Fibroblast of skin of right quadriceps (primary cell): ENCODE measurements around the gene ASPHD1.
"Not testable (repeated sequence)": the region's sequence is repeated elsewhere in the genome, so short reads cannot be mapped to it uniquely, and the experiment has no call there.

Source experiments
- DNase-seq: peaks from one replicate; pipeline ENCODE4 v3.0.0-alpha.2; 2013

ASPHD1 gene

DNA sequence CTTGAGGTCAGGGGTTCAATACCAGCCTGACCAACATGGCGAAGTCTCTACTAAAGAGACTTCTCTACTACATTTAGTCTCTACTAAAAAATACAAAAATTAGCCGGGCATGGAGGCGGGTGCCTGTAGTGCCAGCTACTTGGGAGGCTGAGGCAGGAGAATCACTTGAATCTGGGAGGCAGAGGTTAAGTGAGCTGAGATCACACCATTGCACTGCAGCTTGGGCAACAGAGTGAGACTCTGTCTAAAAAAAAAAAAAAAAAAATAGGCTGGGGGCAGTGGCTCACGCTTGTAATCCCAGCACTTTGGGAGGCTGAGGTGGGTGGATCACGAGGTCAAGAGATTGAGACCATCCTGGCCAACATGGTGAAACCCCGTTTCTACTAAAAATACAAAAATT, 9.6 kb downstream of the ASPHD1 start:
- DNase-seq: not testable (repeated sequence)

DNA sequence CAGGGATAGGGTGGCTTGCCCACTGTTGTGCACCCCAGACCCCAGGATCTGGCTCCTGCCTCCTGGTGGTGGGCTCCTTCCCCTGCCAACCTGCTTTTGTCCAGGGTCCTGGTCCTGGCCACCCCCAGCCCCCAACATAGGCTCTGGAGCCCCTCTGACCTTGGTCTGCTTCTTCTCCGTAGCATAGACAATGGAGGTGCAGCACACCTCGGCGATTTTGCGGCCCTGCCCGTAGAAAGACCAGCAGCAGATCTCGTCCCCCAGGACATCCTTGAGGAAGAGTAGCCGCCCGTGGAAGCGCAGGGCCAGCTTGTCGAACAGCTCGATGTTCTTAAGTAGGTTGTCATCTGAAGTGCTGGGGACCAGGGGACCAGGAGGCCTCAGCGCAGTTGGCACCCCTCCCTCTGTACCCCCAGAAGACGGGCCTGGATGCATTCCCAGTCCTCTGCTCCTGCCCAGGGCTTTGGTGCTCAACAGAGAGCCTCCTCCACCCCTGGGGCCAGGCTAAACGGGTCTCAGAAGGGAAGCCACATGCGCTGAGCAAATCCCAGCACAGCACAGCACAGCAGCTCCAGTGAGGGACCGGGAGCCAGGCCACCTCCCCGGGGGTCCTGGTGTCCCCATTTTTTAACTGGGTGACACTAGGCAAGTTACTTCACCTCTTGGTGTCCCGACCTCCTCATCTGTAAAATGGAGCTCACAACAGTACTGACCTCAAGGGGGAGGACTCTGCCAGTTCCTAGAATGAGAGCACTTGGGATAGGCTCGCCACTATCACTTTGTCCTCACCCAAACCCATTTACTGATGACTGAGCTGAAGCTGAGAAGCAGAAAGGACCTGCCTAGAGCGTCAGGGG, 10.8 kb downstream of the ASPHD1 start:
- no peak for DNase-seq

DNA sequence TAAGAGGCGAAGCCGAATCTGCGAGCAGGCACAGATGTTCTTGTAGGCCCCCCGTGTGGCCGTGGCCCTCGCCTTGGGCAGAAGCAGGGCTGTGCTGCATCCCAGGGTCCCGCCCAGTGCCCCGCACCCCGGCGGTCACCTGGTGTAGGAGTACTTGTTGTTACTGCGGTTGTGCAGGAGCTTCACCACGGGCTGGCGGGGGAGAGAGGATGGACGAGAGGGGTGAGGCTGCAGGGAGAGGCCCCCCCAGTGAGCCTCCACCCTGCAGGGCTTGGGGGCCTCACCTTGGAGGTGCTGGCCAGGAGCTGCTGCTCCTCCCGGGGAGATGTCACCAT, 11.4 kb downstream of the ASPHD1 start:
- no peak for DNase-seq

DNA sequence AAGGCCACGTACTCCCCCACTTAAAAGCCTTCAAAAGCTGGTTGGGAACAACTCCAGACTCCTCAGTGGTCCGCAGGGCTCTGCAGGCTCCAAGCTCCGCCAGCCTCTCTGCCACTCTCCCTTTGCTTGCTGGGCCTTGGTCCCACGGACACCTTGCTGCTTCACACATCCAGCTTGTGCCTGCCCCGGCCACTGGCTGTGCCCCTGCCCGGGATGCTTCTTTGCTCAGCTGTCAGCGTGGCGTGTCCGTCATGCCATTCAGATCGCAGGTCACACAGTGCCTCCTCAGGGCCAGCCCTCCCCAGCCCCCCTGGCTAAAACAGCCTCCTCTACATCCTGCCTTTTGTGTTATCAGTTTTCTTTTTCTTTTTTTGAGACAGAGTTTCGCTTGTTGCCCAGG, 11.8 kb downstream of the ASPHD1 start:
- no peak for DNase-seq

DNA sequence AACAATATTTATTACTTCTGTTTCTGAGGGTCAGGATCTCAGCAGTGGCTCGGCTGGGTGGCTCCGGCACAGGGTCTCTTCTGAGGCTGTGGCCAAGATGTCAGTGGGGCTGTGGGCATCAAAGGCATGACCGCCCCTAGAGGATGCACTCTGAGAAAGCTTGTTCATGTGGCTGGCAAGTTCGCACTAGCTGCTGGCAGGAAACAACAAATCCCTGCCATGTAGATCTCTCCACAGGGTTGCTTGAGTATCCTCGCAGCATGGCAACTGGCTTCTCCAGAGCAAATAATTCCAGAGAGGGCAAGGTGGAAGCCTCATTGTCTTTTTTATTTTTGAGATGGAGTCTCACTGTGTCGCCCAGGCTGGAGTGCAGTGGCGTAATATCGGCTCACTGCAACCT, 13.2 kb downstream of the ASPHD1 start:
- no peak for DNase-seq

DNA sequence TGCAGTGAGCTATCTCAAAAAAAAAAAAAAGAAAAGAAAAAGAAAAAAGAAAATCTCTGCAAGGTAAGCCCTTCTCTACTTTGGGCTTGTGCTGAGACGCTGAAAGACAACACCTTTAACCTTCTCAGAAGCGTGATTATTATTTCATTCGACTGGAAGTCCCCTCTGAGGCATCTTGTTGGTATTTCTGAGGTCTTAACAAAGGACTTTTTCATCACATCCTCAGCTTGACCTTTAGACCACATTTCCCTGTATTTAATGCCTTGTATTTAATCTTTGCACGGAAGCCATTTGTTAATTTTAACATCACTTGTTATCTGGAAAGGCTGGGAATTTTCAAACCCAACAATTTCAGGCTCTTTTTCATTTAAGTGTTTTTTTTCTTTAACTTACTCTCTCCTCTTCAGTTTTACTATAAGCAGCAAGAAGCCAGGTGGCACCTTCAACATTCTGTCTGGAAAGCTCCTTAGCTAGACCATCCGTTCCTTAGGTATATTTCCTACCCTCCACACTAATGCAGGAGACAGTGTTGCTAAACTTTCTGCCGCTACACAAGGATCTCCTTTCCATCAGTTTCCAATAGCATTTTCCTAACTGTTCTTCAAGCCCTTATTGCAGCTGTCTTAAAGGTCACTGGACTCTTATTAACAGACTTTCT, 15.4 kb downstream of the ASPHD1 start:
- DNase-seq: no peak

DNA sequence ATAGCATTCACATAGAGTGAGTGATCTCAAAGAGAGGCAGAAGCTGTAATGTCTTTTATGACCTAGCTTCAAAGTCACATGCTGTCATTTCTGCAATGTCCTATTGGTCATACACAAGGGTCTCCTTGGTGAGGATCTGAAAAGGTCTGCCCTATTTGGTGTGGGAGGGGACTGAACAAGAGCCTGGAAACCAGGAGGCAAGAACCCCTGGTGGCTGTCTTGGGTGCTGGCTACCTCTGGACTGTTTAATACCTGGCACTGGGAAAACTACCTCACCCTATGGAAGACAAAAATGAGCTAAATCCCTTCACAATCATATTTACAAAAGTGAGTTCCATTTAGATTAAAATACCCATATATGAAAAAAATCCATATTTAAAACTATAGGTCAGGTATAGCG, 16.7 kb downstream of the ASPHD1 start:
- no peak for DNase-seq

DNA sequence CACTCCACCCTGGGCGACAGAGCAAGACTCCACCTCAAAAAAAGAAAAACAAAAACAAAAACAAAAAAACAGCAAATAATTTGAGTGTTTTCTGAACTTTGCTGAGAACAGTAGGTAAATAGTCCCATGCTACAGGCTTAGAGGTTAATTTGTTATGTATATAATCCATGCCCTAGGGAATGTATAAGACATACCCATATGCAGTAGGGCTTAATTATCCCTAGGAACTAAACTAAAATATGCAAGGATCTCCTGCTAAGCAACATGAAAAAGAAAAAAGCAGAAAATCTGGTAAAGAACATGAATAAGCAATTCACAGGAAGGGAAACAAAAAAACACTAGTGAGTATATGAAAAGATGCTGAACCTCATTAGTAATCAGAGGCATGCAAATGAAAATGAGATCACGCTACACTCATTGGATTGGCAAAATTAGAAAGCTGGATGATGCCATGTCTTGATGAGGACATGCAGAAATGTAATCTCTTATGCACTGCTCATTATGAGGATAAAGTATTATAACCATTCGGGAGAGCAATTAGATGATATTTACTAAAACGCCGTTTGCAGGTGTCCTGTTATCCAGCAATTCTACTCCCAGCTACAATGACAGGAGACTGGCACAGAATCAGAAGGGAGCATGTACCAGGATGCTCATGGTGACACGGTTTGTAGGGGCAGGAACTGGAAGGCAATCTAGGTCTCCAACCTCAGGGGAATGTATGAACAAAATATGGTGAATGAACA, 20.2 kb downstream of the ASPHD1 start:
- DNase-seq: no peak

DNA sequence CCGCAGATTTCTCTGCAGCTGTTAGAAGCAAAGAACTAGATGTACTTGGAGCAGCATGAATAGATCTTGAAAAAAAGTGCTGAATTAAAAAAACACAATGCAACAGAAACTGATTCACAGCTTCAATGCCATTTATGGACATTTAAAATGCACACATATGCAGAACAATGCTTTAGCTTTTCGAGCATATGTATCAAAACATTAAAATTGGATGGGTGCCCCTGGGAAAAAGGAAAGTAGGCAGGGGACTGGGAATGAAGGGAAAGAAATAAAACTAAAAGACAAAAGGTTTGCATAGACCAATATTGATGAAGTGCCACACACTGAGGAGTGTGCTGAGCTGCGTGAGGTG, 20.7 kb downstream of the ASPHD1 start:
- no peak for DNase-seq

DNA sequence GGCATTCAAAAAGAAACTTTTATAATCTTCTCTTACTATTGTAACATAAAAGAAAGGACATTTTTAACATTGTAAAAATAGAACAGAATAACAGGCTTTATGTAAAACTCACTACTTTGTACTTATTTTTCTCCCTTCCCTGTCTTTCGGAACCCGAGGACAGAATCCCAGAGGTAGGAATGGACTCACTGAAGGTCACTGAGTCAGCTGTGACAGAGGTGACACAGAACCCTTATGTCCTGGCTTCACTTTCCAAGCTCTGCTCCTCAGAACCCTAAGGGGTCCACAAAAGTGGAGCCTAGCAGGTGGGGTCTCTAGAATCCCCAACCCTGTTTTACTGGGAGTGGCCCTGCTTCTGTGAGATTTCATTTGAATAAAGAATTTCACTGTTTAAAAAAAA, 22.0 kb downstream of the ASPHD1 start:
- no peak for DNase-seq

DNA sequence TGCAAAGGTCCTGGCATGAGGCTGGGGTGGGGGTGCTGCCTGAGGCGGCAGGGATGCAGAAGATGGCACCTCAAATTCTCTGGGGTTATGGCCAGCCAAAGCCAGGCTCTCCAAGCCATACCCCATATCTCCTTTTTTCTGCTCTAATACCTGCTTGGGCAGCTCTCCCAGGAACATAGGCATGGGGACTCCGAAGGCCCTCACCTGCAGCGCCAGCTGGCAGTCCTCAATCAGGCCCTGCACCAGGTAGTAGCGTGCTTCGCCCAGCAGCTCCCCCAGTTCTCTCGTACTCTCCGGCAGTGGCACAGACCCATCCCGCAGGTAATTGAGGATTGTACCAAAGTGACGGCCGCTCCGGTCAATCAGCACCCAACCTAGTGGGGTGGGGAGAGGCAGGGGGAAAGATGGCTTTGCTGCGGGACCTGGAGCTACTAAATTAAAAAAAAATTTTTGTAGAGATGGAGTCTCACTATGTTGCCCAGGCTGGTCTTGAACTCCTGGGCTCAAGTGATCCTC, 22.8 kb downstream of the ASPHD1 start:
- no peak for DNase-seq

DNA sequence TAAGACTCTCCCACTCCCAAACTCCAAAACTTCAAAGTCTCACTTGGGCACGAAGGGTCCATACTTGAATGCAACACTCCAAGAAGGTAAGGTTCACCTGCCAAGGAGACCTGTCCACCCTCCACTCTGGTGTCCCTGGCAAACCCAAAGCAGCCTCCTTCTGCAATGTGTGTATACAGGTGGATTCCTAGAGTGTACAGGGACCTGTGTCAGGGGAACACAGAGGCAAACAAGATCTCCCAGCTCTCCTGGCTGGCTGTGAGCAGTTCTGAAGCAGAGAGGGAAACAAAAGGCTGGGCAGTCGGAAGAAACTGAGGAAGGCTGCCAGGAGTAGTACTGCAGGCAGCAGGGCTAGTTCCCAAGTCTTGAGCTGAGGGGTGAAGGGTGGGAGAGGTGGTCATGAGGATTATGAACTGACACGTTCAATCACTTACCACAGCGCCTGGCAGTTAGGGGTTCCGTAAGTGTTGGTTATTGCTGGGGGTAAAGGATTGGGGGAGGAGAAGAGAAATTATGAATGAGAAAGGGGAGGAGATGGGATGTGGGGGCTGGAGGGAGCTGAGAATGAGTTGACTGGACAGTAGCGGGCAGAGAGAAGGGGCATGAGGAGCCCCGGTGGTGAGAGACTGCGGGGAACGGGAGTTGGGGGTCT, 24.9 kb downstream of the ASPHD1 start:
- DNase-seq: no peak

DNA sequence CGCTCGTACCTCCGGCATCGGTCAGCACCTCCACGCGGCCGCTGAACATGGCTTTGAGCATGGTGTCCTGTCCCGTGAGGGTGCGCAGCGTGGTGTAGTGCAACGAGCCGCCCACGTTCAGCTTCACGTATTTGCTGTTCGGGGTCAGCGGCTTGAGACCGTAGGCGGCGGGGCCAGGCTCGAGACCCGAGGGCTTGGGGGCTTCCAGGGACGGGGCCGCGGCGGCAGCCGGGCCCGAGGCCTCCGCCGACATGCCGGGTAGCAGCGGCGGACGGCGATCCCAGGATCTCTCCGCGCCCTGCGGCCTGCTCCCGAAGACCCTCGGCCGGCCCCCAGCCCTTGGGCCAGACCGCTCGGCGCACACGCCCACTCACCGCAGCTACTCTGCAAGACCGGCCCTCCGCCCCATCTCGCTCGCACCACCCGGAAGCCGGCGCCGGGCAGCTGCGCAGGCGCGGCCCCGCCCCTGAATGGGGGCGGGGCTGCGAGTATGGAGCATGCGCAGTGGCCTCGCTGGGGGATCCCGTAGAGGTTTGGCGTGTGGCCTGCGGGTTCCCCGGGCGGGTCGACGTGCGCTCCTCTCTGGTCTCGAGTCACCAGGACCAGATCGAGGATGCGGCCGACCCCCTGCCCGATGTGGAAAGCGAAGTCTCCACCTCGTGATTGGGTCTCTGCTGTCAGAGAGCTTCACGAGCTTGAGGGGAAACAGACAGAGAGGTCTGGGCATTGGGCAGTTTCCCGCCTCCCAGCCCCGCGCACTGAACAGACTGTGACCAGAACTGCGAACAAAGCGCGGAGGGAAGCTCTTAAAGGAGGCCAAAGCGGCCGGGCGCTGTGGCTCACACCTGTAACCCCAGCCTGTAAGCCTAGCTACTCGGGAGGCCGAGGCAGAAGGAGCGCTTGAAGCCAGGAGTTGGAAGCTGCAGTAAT, 25.8 kb downstream of the ASPHD1 start, which contains the start of gene KCTD13:
Gene KCTD13, minus strand, starts transcription at position 446 of the 930 bp plus-strand sequence. Its CDS starts 193 bp downstream, at position 253.
- DNase-seq: peak; percentile 83

DNA sequence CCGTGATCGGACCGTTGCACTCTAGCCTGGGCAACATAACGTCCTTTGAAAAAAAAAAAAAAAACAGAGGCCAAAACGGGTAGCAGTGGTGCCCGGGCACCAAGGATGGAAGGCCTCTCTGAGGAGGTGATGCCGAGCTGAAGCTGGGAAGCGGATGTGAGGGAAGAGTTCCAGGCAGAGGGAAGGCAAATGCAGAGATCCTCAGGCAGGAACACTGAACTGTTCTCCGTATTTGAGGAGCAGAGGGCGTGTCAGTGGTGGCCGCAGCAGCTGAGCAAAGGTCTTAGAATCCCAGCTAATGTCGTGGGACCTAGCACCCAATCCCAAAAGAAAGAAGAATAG, 26.4 kb downstream of the ASPHD1 start:
- peak; percentile 24 for DNase-seq

DNA sequence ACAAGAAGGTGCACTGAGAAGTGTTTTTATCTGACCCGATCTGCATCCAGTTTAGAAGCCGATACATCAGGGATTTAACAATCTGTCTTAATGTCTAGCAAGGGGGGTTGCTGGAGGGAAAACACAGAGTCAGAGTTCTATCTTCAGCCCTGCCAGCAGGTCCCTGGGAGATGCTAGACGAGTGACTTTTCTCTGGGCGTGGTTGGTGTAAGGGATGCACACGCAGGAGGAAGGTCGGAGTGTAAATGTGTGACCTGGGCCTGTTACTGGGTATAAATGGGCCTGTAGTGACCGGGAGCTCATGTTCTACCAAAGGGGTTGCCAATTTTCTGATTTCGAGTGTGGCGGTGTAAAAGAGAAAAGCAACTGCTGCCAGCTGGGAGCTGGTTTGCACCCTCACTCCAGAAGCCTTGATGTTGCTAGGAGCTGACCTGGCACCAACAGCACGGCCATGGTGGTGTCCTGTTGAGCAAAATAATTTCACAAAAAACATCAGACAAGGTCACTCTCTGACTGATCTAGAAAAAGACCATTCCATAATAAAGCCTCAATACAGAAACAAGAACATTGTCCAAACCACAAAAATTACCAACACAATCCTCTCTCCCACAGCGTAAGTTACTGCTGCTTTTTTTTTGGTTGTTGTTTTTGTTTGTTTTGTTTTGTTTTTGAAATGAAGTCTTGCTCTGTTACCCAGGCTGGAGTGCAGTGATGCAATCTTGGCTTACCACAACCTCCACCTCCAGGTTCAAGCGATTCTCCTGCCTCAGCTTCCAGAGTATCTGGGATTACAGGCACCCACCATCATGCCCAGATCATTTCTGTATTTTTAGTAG, 27.0 kb downstream of the ASPHD1 start:
- no peak for DNase-seq

DNA sequence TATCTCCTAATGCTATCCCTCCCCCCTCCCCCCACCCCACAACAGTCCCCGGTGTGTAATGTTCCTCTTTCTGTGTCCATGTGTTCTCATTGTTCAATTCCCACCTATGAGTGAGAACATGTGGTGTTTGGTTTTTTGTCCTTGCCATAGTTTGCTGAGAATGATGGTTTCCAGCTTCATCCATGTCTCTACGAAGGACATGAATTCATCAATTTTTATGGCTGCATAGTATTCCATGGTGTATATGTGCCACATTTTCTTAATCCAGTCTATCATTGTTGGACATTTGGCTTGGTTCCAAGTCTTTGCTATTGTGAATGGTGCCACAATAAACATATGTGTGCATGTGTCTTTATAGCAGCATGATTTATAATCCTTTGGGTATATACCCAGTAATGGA, 31.5 kb downstream of the ASPHD1 start:
- not testable (repeated sequence) for DNase-seq

DNA sequence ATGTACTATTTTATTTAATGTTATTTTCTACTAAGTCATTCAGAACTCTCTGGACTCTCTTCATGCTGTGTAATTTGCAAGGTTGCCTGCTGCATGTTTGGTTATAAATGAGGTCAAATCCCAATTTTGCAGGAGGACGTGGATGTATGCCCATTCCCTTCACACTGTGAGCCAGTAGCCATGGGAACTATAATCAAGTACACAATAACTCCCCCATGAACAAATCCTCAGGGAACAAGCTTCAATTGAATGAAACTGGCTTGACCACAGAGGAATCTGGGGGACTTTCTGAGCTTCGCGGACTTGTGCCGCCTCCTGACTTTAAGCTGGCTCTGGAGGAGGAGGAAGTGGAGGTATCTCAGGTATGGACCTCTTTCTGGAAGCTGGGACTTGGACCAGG, 40.4 kb downstream of the ASPHD1 start:
- no peak for DNase-seq

DNA sequence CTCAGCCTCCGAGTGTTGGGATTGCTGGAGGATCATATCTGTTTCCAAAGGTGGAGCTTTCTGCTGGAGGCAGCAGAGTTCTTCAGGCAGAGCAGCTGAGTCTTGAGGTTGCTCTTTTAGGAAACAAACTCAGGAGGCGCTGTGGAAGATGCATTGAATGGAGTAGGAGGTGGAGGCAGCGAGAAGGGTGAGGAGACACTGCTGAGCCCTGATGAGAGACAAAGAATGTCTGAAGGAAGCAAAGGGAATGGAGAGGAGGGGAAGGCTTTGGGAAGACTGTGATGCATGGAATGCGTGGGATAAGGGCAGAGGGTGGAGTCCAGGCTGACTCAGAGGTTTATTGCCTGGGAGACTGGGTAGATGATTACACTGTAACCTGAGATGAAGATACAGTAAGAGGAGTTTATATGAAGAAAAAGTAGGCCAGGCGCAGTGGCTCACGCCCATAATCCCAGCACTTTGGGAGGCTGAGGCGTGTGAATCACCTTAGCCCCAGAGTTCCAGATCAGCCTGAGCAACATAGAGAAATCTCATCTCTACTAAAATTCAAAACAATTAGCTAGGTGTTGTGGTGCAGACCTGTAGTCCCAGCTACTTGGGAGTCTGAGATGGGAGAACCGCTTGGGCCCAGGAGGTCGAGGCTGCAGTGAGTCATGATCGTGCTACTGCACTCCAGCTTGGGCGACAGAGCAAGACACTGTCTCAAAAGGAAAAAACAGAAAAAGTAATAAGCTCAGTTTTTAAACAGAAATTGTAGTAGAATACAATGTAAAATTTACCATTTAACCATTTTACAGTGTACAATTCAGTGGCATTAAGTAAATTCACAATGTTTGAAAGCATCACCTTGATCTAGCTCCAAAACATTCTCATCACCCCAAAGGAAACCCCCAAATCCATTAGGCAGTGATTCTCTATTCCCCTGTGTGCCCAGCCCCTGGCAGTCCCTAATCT, 43.8 kb downstream of the ASPHD1 start:
- peak; percentile 99 for DNase-seq

DNA sequence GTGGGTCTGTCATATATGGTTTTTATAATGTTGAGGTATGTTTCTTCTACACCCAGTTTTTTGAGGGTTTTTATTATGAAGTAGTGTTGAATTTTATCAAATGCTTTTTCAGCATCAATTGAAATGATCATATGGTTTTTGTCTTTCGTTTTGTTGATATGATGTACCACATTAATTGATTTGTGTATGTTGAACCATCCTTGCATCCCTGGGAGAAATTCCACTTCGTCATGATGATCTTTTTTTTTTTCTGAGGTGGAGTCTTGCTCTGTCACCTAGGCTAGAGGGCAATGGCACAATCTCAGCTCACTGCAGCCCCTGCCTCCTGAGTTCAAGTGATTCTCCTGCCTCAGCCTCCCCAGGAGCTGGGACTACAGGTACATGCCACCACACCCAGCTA, 47.6 kb downstream of the ASPHD1 start:
- DNase-seq: no peak
